Measurements from ENCODE around the gene HNRNPDL. TPM values are rescaled to one million over a fixed set of nuclear protein-coding genes. Genes with fewer than 3 reads are reported as not detected.
"Not testable (repeated sequence)": the region's sequence is repeated elsewhere in the genome, so short reads cannot be mapped to it uniquely, and the experiment has no call there.

HNRNPDL gene
- total RNA-seq, 4 donors from 2014 or later: 149 to 313 (median 248) TPM

DNA sequence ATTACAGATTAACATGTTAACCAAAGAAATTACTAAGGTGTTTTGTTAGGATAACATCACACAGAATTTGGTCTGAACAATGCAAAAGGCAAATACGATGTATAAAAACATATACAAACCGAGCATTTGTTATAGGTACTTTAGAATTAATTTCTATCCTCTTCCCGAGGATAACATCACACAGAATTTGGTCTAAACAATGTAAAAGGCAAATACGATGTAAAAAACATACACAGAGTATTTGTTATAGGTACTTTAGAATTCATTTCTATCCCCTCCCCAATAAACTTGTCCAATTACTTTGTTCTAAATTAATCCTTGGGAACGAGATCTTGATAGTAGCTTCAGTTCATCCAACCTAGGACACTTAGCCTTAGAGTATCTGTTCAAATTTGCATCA lies 7.6 kb downstream of the HNRNPDL start:
- no peak for DNase-seq
- Histone ChIP-seq H3K4me3 (no peak overlapping the region), H3K27ac (no peak overlapping the region), H3K27me3 (no peaks in the 10 kb centered on the region), H3K36me3 (no peaks in the 10 kb centered on the region), H3K4me1 (peaks cover 0 to 14% of the 10 kb centered on the region in 2 donors), H3K9me3 (no peaks in the 10 kb centered on the region)
- intact Hi-C loops (cut with DNase I; ENCODE audit: low total_unique reads): no loop called here
- TF ChIP-seq POLR2A (IDR thresholded peaks at IDR 0.05): no peak
- TF ChIP-seq, protein P1, sequence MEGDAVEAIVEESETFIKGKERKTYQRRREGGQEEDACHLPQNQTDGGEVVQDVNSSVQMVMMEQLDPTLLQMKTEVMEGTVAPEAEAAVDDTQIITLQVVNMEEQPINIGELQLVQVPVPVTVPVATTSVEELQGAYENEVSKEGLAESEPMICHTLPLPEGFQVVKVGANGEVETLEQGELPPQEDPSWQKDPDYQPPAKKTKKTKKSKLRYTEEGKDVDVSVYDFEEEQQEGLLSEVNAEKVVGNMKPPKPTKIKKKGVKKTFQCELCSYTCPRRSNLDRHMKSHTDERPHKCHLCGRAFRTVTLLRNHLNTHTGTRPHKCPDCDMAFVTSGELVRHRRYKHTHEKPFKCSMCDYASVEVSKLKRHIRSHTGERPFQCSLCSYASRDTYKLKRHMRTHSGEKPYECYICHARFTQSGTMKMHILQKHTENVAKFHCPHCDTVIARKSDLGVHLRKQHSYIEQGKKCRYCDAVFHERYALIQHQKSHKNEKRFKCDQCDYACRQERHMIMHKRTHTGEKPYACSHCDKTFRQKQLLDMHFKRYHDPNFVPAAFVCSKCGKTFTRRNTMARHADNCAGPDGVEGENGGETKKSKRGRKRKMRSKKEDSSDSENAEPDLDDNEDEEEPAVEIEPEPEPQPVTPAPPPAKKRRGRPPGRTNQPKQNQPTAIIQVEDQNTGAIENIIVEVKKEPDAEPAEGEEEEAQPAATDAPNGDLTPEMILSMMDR (IDR thresholded peaks at IDR 0.05): no peak

DNA sequence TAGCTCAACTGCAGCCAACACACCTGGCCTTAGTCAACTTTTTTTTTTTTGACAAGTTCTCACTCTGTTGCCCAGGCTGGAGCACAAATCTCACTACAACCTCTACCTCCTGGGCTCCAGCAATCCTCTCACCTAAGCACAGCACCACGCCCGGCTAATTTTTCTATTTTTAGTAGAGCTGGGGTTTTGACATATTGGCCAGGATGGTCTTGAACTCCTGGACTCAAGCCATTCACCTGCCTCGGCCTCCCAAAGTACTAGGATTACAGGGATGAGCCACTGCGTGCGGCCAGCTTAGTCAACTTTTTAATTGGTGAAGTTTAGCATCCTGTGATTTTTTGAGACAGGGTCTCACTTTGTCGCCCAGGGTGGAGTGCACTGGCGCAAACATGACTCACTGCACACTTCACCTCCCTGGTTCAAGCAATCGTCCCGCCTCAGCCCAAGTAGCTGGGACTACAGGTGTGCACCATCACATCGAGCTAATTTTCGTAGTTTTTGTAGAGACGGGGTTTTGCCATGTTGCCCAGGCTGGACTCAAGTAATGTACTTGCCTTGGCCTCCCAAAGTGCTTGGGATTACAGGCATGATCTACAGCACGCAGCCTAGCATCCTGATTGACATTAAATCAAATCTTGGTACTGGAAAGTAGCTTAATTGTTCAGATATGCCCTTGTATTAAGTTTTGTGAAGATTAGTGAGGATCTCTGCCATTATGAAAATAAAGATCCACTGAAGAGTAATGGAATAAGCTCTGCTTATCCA lies 8.3 kb downstream of the HNRNPDL start:
- Histone ChIP-seq H3K27ac (no peak overlapping the region), H3K27me3 (no peaks in the 10 kb centered on the region), H3K9me3 (no peaks in the 10 kb centered on the region), H3K4me1 (peaks cover 0 to 10% of the 10 kb centered on the region in 2 donors), H3K36me3 (no peaks in the 10 kb centered on the region), H3K4me3 (no peak overlapping the region)
- no peak for DNase-seq
- TF ChIP-seq POLR2A (IDR thresholded peaks at IDR 0.05): no peak
- TF ChIP-seq, protein P1 (IDR thresholded peaks at IDR 0.05): no peak
- intact Hi-C loops (cut with DNase I; ENCODE audit: low total_unique reads): no loop called here

DNA sequence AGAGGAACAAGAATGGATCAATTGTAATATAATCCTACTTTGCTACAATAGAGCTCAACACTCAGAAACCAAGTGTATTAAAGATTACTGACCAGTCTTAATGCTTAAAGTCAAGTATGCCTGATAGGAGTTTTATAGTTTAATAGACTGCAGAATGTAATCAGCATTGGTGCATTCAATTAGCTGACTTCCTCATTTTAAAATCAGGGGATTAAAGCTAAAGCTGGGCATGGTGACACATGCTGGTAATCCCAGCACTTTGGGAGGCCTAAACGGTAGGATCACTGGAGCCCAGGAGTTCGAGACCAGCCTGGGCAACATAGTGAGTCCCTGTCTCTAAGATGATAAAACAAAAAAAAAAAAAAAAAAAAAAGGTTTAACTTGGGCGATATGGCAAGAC lies 10.8 kb downstream of the HNRNPDL start:
- Histone ChIP-seq H3K4me1 (no peaks in the 10 kb centered on the region), H3K9me3 (no peaks in the 10 kb centered on the region), H3K27ac (no peak overlapping the region), H3K36me3 (no peaks in the 10 kb centered on the region), H3K4me3 (no peak overlapping the region), H3K27me3 (no peaks in the 10 kb centered on the region)
- no peak for DNase-seq
- TF ChIP-seq, protein P1 (IDR thresholded peaks at IDR 0.05): no peak
- no peak for TF ChIP-seq POLR2A (IDR thresholded peaks at IDR 0.05)
- intact Hi-C loops (cut with DNase I; ENCODE audit: low total_unique reads): no loop called here

DNA sequence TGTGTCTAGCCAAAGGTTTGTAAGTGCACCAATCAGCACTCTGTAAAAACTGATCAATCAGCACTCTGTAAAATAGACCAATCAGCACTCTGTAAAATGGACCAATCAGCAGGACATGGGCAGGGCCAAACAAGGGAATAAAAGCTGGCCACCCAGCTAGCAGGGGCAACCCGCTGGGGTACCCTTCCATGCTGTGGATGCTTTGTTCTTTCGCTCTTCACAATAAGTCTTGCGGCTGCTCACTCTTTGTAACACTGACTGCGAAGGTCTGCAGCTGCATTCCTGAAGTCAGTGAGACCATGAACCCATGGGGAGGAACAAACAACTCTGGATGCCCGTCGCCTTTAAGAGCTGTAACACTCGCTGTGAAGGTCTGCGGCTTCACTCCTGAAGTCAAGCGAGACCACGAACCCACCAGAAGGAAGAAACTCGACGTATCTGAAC lies 14.3 kb downstream of the HNRNPDL start:
- H3K36me3 ChIP-seq: no peaks in the 10 kb centered on the region
- H3K4me1 ChIP-seq: no peaks in the 10 kb centered on the region
- no peak overlapping the region for H3K4me3 ChIP-seq
- no peak for TF ChIP-seq POLR2A (IDR thresholded peaks at IDR 0.05)
- TF ChIP-seq, protein P1 (IDR thresholded peaks at IDR 0.05): no peak
- no peaks in the 10 kb centered on the region for H3K9me3 ChIP-seq
- no peak overlapping the region for H3K27ac ChIP-seq
- intact Hi-C loops (cut with DNase I; ENCODE audit: low total_unique reads): no loop called here
- H3K27me3 ChIP-seq: no peaks in the 10 kb centered on the region
- DNase-seq: no peak

DNA sequence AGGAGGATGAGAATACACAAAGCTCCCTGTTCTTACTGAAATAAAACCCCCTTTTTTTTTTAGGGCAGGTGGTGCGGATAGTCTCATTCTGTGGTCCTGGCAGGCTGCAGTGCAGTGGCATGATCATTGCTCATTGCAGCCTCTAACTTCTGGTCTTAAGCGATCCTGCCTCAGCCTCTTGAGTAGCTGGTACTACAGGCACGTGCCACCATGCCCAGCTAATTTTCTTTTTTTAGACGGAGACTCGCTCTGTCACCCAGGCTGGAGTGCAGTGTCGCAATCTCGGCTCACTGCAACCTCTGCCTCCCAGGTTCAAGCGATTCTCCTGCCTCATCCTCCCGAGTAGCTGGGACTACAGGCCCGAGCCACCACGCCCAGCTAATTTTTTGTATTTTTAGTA lies 15.2 kb downstream of the HNRNPDL start:
- H3K27me3 ChIP-seq; H3K36me3 ChIP-seq; H3K4me3 ChIP-seq; DNase-seq; H3K9me3 ChIP-seq; H3K4me1 ChIP-seq; H3K27ac ChIP-seq; intact Hi-C loops (cut with DNase I; ENCODE audit: low total_unique reads): not testable (repeated sequence)
